PC-9 (cell line): ENCODE measurements around the gene CNTNAP2. TPM values are rescaled to one million over a fixed set of nuclear protein-coding genes. Genes with fewer than 3 reads are reported as not detected.

Source experiments
- BruUV-seq: library from RNA; stranded (reverse); fragments of 400-500 nt; replicated peaks from 2 replicates; lab custom pipeline; 2021; lab: Mats Ljungman, UMichigan
- CTCF ChIA-PET: fragments of 300-600 bp; sonication (Branson Sonifier 250); formaldehyde crosslinking; loops from one replicate; lab custom pipeline; 2022; ENCODE audit warnings: antibody characterized with exemption; lab: Charles Lee
- POLR2A ChIA-PET: fragments of 300-600 bp; sonication (Branson Sonifier 250); formaldehyde crosslinking; loops from one replicate; lab custom pipeline; 2022; ENCODE audit warnings: antibody characterized with exemption; ENCODE audit not compliant: unreplicated experiment; lab: Charles Lee
- DNase-seq, 2 experiments: peaks; one replicate each; pipeline versions ENCODE4 v3.0.0 to v3.0.0-alpha.2; 2015 to 2022; ENCODE audit warnings: mixed read lengths in 1 of 2
- H2AFZ ChIP-seq: fragments of 200-600 bp; sonication (generic); 2 replicates; pipeline ENCODE4 v1.8.1; 2017; ENCODE audit warnings: antibody characterized with exemption
- H3F3A ChIP-seq: fragments of 200-600 bp; sonication (generic); 2 replicates; pipeline ENCODE4 v1.8.1; 2017; ENCODE audit warnings: antibody characterized with exemption, mild to moderate bottlenecking, low read depth; ENCODE audit not compliant: insufficient read depth
- H3K27ac ChIP-seq: fragments of 200-600 bp; sonication (generic); 2 replicates; pipeline ENCODE4 v1.6.1; 2016; ENCODE audit warnings: mixed run types
- H3K27me3 ChIP-seq: fragments of 200-600 bp; sonication (generic); 2 replicates; pipeline ENCODE4 v1.6.1; 2016; ENCODE audit warnings: low read depth, mixed run types; ENCODE audit not compliant: insufficient read depth
- H3K36me3 ChIP-seq: fragments of 200-600 bp; sonication (generic); 2 replicates; pipeline ENCODE4 v1.6.1; 2016; ENCODE audit warnings: low read depth, mixed run types
- H3K4me1 ChIP-seq: fragments of 200-600 bp; sonication (generic); replicated peaks from 2 replicates; pipeline ENCODE4 v1.6.1; 2016; ENCODE audit warnings: mixed run types; ENCODE audit not compliant: insufficient read depth
- H3K4me2 ChIP-seq: fragments of 200-600 bp; sonication (generic); 2 replicates; pipeline ENCODE4 v1.6.1; 2017; ENCODE audit warnings: mixed run types
- H3K4me3 ChIP-seq: fragments of 200-600 bp; sonication (generic); 2 replicates; pipeline ENCODE4 v1.6.1; 2016; ENCODE audit warnings: mixed run types
- H3K79me2 ChIP-seq: fragments of 200-600 bp; sonication (generic); 2 replicates; pipeline ENCODE4 v1.6.1; 2017; ENCODE audit warnings: low read depth, mixed run types
- H3K9me2 ChIP-seq: fragments of 200-600 bp; sonication (generic); 2 replicates; pipeline ENCODE4 v1.8.1; 2017; ENCODE audit warnings: mild to moderate bottlenecking; ENCODE audit not compliant: insufficient read depth
- H3K9me3 ChIP-seq: fragments of 200-600 bp; sonication (generic); 2 replicates; pipeline ENCODE4 v1.8.1; 2016; ENCODE audit warnings: low read depth; ENCODE audit not compliant: insufficient read depth
- H4K20me1 ChIP-seq: fragments of 200-600 bp; sonication (generic); 2 replicates; pipeline ENCODE4 v1.8.1; 2017; ENCODE audit not compliant: insufficient read depth
- CTCF ChIP-seq: fragments of 200-600 bp; sonication (generic); conservative IDR thresholded peaks from 2 replicates; pipeline ENCODE4 v1.6.1; 2017; ENCODE audit warnings: mixed run types, antibody characterized with exemption, mild to moderate bottlenecking, moderate library complexity
- EZH2 ChIP-seq: fragments of 200-600 bp; sonication (generic); IDR thresholded peaks from 2 replicates; pipeline ENCODE4 v1.8.0; 2017; ENCODE audit warnings: antibody characterized with exemption, low read depth
- intact Hi-C: fragments of 100-400 bp; cut with micrococcal nuclease; formaldehyde crosslinking; loops from one replicate; pipeline ENCODE4 v1.10.0; 2022; ENCODE audit not compliant: unreplicated experiment
- total RNA-seq: library from RNA; stranded (reverse); gene quantifications from 2 replicates; pipeline ENCODE4 v1.2.3, GENCODE V29; 2021

CNTNAP2 gene
- total RNA-seq, 1 experiment from 2014 or later = not detected

GRCh38 chr7:146388928-146389327 is 272.3 kb downstream of the CNTNAP2 start:
- Histone ChIP-seq H4K20me1 (no peaks in the 10 kb centered on the region), H3K9me2 (no peaks in the 10 kb centered on the region), H3F3A (no peaks in the 10 kb centered on the region; the same call in 1 of the 2 replicates), H3K4me2 (no peak overlapping the region), H3K79me2 (no peaks in the 10 kb centered on the region), H3K4me1 (no peaks in the 10 kb centered on the region), H3K36me3 (no peaks in the 10 kb centered on the region), H2AFZ (no peak overlapping the region), H3K27ac (no peak overlapping the region), H3K4me3 (no peak overlapping the region), H3K27me3 (peaks cover 2% of the 10 kb centered on the region; the same call in 1 of the 2 replicates), H3K9me3 (0 out of 2 replicates have a peak, but pooled peaks cover 4% of the 10 kb centered on the region)
- no peak for TF ChIP-seq CTCF
- no peak for TF ChIP-seq EZH2
- no TSS peak for BruUV-seq
- no peak for DNase-seq
- POLR2A ChIA-PET = no interaction called here
- CTCF ChIA-PET = no interaction called here
- intact Hi-C loops = no loop called here

- CTCF ChIA-PET = no interaction called here
Observed at GRCh38 chr7:146393346-146393745, 276.7 kb downstream of the CNTNAP2 start.

GRCh38 chr7:146397141-146397540 is 280.5 kb downstream of the CNTNAP2 start:
- intact Hi-C loops = no loop called here
- Histone ChIP-seq H2AFZ (no peak overlapping the region), H3K36me3 (no peaks in the 10 kb centered on the region), H3F3A (no peaks in the 10 kb centered on the region), H3K4me2 (no peak overlapping the region), H3K27ac (no peak overlapping the region), H3K79me2 (no peaks in the 10 kb centered on the region), H3K9me3 (0 out of 2 replicates have a peak, but pooled peaks cover 4% of the 10 kb centered on the region), H4K20me1 (no peaks in the 10 kb centered on the region; the same call in 1 of the 2 replicates), H3K4me3 (no peak overlapping the region), H3K9me2 (no peaks in the 10 kb centered on the region), H3K27me3 (peaks cover 4% of the 10 kb centered on the region; the same call in 1 of the 2 replicates), H3K4me1 (no peaks in the 10 kb centered on the region)
- TF ChIP-seq EZH2 (no peak), CTCF (no peak)
- no peak for DNase-seq
- no TSS peak for BruUV-seq
- ChIA-PET CTCF (no interaction called here), POLR2A (no interaction called here)

More at GRCh38 chr7:146393346-146393745, 276.7 kb downstream of the CNTNAP2 start:
- H3K79me2 ChIP-seq = no peaks in the 10 kb centered on the region
- TF ChIP-seq CTCF (no peak), EZH2 (no peak)
- no peaks in the 10 kb centered on the region for H3K36me3 ChIP-seq
- no peak overlapping the region for H3K4me3 ChIP-seq
- H3K9me3 ChIP-seq = 0 out of 2 replicates have a peak, but pooled peaks cover 4% of the 10 kb centered on the region
- H3K4me1 ChIP-seq = no peaks in the 10 kb centered on the region
- H2AFZ ChIP-seq = no peak overlapping the region
- H3K27ac ChIP-seq = no peak overlapping the region
- no peaks in the 10 kb centered on the region; the same call in 1 of the 2 replicates for H3F3A ChIP-seq
- peaks cover 4% of the 10 kb centered on the region; the same call in 1 of the 2 replicates for H3K27me3 ChIP-seq
- DNase-seq = no peak
- BruUV-seq = no TSS peak
- no peak overlapping the region for H3K4me2 ChIP-seq
- intact Hi-C loops = no loop called here
- POLR2A ChIA-PET = no interaction called here
- no peaks in the 10 kb centered on the region for H3K9me2 ChIP-seq
- no peaks in the 10 kb centered on the region; the same call in 1 of the 2 replicates for H4K20me1 ChIP-seq
